Right ventricle myocardium superior (tissue), 1 donor: Measurements from ENCODE around the gene KRT85. TPM values are rescaled to one million over a fixed set of nuclear protein-coding genes. Genes with fewer than 3 reads are reported as not detected.
"Not testable (repeated sequence)": the region's sequence is repeated elsewhere in the genome, so short reads cannot be mapped to it uniquely, and the experiment has no call there.

Experiments used
- ATAC-seq: fragments of 200-7000 bp; cut with Tn5 transposase; one replicate; pipeline ENCODE4 v1.9.1; 2020; ENCODE audit warnings: mild to moderate bottlenecking; ENCODE audit not compliant: poor library complexity
- DNase-seq: peaks from one replicate; pipeline ENCODE4 v3.0.0-alpha.2; 2020
- intact Hi-C: fragments of 100-400 bp; cut with DNase I; formaldehyde crosslinking; loops from one replicate; pipeline ENCODE4 v1.11.2; 2022
- total RNA-seq: library from RNA; stranded (reverse); fragmentation: NEBNext Ultra II Directional; extraction: Animal tissue kit (Norgen Biotek cat#: 25700); gene quantifications from one replicate; pipeline ENCODE4 v1.2.1, GENCODE V29; 2021
- donor health status: DM: no; HTN: yes; CAD: no; lungs with severe emphysema.

KRT85 gene
- total RNA-seq, 1 donor from 2014 or later = not detected

DNA sequence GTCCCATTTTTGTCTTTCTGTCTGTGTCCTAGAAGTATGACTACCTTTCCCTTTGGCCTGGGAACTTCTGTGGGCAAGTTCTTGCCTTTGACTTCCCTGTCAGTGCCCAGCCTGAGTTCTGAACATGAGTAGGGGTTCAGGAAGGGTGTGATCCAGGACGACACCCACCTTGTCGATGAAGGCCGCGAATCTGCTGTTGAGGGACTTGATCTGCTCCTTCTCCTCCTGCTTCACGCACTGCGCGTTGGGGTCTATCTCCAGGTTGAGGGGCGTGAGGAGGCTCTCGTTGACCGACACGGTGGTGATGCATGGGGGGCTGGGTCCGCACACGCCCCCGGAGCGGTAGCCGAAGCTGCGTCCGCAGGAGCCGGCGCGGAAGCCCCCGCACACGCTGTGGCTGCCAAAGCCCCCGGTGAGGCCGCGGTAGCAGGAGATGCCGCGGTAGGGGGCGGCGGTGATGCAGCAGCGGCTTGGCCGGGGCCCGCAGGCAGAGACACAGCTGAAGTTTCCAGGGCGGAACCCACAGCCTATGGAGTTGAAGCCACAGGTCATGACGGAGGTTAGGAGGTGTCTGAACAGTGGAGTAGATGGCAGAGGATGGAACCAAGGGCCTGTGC is 46.4 kb downstream of the KRT85 start, which contains the start of gene KRT83:
KRT83 (minus strand) TSS at position 615 of the 617 bp plus-strand sequence; CDS start at position 552, 63 bp downstream.
- ATAC-seq (no peak), DNase-seq (no peak)
- intact Hi-C loops = loop anchor here (10.0 kb wide), 1 partner anchor 106 kb away; no protein-coding TSS in a partner anchor

DNA sequence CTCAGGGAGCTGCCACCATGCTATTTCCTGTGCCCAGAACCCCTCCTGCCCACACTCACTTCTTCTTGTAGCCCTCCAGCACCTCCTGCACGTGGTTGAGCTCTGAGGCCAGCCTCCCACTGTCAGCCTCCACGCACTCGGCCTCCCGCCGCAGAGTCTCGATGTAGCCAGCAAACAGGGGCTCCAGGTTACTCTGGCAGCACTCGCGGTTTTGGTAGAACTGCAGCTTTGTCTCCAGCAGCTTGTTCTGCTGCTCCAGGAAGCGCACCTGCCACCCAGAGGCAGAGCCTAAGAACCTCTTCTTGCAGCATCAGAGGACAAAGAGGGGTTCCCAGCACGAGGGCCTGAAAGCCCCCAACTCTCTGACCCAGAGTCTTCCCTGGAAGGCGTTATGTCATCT is 48.2 kb downstream of the KRT85 start:
- intact Hi-C loops = no loop called here
- ATAC-seq = no peak
- DNase-seq = no peak

DNA sequence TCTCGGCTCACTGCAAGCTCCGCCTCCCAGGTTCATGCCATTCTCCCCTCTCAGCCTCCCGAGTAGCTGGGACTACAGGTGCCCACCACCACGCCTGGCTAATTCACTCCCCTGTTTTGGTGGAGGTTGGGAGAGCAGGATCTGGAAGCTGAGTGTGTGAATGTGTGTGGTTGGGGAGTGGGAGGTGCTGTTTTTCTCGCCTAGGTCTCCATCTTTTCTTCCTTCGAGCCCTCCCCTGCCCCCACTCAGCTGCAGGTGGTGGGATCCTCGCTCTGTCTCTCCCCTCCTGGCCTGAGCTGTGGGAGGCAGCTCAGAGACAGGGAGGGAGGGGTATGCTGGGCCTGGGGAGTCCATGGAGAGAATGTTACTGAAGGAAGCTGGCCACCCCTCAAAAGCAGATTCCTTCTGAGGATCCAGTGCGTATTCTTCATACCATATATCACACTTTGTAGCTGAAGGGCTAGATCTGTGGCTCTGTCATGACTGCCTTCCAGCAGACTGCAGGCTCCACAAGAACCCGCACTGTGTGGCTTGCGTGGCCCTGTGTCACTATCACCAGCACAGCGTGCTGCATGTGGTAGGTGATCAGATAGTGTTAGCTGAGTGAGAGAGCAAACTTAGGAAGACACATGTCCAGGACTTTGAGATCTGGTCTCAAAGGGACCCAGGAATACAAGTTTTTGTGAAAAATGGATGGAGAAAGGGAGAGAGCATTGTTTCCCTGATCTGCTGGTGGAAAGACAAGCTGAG is 48.9 kb downstream of the KRT85 start:
- intact Hi-C loops = no loop called here
- DNase-seq (no peak), ATAC-seq (no peak)

DNA sequence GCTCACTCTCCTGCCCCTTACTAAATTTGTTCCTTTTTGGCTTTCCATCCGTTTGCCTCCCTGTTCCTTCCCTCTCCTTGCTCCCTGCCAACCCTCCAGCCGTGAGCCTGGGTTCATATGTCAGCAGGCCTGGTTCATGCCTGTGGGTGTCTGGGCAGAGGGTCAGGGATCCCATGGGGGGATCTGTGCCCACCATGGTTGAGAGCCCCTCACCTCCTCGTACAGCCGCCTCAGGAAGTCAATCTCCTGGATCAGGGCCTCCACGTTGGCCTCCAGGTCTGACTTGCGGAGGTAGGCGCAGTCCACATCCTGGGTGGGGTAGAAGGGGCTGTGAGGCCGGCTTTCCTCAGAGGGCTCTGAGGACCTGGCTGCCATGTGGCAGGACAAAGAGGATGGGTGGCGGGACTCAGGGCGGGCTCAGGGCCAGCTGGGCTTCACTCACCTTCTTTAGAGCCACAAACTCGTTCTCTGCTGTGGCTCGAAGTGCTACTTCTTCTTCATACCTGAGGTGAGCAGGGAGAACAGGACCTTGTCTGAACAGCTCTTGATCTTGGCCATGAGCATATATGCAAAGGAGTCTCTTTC is 49.7 kb downstream of the KRT85 start:
- intact Hi-C loops = no loop called here
- no peak for DNase-seq
- no peak for ATAC-seq

DNA sequence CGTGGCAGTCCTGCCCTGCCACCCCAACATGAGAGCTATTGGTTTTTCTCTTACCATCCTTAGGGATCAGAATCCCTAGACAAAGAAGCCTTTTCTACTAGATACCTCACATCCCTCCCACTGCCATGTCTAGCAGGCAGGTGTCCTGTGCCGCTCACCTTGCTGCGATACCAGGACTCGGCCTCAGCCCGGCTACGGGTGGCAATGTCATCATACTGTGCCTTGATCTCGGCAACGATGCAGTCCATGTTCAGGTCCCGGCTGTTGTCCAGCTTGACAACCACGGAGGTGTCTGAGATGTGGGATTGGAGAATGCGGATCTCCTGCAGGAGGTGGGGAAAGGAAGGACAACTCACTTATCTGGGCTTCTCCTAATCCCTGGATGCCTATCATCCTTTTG is 50.6 kb downstream of the KRT85 start:
- no peak for ATAC-seq
- intact Hi-C loops = no loop called here
- no peak for DNase-seq

DNA sequence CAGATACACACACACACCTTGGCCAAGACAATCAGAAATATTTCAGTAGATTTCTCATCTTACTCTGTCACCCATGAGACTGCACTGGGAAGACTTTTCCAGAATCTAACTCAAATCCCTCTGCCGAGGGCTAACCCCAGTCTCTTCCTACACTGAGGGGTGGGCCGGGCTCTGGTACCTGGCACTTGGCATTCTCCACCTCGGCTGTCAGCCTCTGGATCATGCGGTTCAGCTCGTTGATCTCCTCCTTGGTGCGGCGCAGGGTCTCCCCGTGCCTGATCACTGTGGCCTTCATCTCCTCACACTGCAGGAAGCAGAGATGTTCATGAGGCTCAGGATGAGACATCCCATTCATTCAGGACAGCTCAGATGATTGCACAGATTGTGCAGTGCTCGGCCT is 51.0 kb downstream of the KRT85 start:
- DNase-seq (no peak), ATAC-seq (no peak)
- intact Hi-C loops = no loop called here

DNA sequence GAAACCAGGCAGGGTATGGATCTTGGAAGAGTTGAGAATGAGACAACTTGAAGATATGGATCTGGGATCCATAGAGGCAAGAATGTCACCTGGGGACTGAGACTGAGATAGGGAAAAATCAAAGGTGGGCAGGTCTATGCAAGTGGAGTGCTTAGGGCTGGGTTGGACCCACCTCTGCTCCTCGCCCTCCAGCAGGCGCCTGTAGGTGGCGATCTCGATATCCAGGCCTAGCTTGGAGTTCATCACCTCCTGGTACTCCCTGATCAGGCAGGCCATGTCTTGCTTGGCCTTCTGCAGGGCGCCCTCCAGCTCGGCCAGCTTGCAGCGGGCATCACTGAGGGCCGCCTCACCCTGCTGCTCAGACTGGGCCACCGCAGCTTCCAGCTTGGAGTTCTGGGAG is 51.6 kb downstream of the KRT85 start:
- ATAC-seq, DNase-seq, intact Hi-C loops: not testable (repeated sequence)

DNA sequence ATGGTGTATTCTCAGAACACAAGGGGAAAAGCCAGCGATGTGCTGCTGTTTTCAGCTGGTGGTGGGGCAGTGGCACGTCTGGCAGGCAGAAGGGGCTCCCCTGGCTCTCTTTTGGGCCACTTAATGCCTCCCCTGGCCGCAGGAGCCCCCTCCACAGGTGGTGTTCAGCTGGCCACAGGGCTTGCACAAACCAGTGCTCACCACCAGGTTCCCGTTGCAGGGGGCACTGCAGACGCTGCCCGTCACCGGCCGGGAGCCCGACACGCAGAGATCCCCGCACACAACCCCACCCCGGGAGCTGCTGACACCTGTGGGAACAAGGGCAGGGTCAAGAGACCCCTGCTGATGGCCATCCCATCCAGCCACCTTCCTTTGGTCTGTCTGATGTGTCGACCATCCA is 52.8 kb downstream of the KRT85 start:
- ATAC-seq (no peak), DNase-seq (no peak)
- intact Hi-C loops = no loop called here

DNA sequence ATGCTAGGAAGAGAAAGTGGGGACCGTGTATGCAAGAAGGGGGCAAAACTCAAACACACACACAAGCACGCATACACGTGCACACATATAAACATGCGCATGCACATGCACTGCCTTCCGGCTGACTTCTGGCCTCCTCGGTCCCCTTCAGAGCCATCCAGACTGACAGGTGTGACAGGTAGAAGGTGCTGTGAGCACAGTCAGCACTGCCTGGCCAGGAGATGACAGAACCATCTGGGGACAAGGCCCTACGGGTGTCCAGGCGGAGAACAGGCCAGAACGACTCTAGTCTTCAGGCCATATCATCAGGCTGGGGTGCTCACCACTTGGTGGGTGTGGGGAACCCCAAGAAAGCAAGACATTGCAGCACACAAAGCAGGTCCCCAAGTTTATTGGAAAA is 53.4 kb downstream of the KRT85 start:
- intact Hi-C loops = no loop called here
- ATAC-seq = no peak
- DNase-seq = no peak

DNA sequence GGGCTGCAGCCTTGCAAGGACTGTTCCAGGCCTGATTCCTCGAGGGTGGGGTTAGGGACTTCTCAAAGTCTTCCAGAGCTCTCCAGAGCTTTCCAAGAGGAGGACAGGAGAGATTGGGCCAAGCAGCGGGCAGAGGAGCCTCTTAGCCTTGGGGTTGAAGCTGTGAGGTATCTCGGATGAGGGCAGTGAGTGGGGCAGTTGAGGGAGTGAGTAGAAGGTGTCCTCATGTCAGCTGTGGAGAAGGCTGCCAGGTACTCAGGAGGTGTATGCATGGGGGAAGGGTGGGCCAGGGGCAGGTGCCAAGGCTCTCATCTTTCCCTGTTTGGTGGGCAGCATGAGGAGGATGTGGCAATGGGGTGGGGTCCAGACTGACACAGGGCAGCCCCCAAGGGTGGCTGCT is 53.8 kb downstream of the KRT85 start:
- no peak for DNase-seq
- intact Hi-C loops = no loop called here
- ATAC-seq = no peak

DNA sequence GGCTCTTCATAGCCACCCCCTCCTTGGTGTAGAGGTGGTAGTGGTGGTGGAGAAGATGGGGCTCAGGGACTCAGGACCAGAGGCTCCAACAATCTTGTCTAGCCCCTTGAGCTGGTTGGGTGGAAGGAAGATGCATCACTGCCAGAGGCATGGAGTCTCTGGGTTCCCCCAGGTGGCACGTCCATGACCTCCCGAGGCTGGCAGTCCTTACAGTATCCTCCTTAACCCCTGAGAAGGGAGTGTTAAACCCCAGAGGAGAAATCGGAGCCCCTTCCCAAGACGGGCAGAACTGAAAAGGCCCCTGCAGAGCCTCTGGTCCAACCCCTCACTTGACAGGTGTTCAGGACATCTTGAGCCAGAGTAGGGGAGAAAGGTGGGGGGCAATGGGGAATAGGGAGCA is 55.2 kb downstream of the KRT85 start:
- intact Hi-C loops = no loop called here
- no peak for DNase-seq
- ATAC-seq = no peak

DNA sequence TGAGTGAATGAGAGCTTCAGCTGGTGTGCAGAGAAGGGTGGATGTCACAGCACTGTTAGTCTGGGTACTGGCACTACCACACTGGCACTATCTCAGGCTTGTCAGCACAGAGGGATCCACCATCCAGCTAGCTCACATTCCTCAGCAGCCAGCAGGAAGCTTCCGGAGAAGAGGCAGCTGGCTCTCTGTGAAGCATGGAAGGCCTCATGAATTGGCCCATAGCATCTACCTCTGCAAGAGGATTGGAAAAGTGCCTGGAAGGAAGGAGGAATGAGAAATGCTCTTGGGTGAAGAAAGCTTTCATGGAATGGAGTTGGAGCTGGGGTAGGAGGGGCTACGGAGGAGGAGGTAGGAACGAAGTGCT is 56.0 kb downstream of the KRT85 start:
- DNase-seq (no peak), ATAC-seq (no peak)
- intact Hi-C loops = no loop called here

DNA sequence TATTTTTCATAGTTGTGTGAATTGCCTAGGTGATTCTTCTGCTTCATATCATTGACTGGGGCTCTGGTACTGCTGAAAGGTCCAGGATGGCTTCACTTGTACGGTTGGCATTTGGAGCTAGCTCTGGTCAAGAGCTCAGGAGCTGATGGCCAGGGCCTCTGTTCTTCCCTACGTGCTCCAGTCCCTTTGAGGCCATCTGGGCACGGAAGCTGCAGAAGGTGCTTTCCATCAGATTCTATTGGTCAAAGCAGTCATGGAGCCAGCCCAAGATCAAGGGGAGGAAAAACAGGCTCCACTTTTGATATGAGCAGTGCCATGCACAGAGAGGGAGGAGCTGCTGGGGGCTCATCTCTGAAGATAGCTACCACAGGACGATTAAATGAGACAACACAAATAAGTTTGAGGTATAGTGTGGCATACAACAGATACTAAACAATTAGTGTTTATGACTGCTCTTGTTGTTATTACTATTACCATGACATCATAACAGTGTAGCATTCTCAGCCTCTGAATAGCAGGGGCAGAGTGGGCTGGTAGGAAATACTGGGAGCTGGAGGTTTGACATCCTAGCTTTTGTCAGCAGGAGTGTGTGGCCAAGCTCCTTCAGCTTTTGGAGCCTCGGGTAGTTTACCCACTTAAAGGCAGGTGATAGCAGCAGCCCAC is 56.5 kb downstream of the KRT85 start:
- intact Hi-C loops = no loop called here
- ATAC-seq (no peak), DNase-seq (no peak)

Other genes starting within 250 kb of the KRT85 start
- not detected for gene KRT80, start 175.5 kb downstream of the KRT85 start, total RNA-seq
- gene KRT7, start 134.2 kb downstream of the KRT85 start, total RNA-seq = 0.59 TPM
- gene KRT86, start 92.8 kb downstream of the KRT85 start, total RNA-seq = not detected
- not detected for gene KRT81, start 75.9 kb downstream of the KRT85 start, total RNA-seq
- gene KRT83, start 46.1 kb downstream of the KRT85 start, total RNA-seq = not detected
- gene KRT84, start 18.2 kb upstream of the KRT85 start, total RNA-seq = not detected
- not detected for gene KRT82, start 38.9 kb upstream of the KRT85 start, total RNA-seq
- not detected for gene KRT75, start 66.9 kb upstream of the KRT85 start, total RNA-seq
- gene KRT6B, start 84.7 kb upstream of the KRT85 start, total RNA-seq = not detected
- not detected for gene KRT6C, start 106.3 kb upstream of the KRT85 start, total RNA-seq
- gene KRT6A, start 125.8 kb upstream of the KRT85 start, total RNA-seq = not detected
- gene KRT5, start 152.9 kb upstream of the KRT85 start, total RNA-seq = not detected
- gene KRT71, start 185.7 kb upstream of the KRT85 start, total RNA-seq = not detected
- gene KRT74, start 206.4 kb upstream of the KRT85 start, total RNA-seq = not detected
- not detected for gene KRT72, start 234.0 kb upstream of the KRT85 start, total RNA-seq